C4-2B (cell line): Measurements from ENCODE around the gene RC3H2.

Experiments used
- ZFX ChIP-seq: fragments of 450-650 bp; IDR thresholded peaks from 2 replicates; pipeline ENCODE4 v1.6.1; 2017
- TF ChIP-seq, protein P1 (sequence below): fragments of 450-650 bp; conservative IDR thresholded peaks from 2 replicates; pipeline ENCODE4 v1.5.1; 2017; ENCODE audit warnings: mild to moderate bottlenecking

DNA sequence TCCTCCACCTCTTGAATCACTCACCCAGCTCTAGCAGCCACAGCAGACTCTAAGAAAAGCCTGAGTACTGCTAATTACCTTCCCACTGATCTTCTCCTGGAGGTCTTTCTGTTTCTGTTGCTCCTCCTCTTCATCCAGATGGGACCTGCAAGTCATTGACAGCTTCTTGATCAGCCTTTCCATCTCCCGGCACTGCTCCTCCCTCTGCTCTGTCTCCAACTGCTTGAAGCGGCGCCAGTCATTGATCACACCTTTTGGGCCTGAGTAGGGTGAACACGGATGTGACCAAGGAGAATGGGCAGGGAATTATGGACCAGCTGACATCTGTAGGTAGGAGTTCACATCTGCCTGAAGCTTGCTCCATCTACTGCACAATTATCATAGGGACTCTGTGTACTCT lies 82.2 kb downstream of the RC3H2 start:
- TF ChIP-seq, protein P1, sequence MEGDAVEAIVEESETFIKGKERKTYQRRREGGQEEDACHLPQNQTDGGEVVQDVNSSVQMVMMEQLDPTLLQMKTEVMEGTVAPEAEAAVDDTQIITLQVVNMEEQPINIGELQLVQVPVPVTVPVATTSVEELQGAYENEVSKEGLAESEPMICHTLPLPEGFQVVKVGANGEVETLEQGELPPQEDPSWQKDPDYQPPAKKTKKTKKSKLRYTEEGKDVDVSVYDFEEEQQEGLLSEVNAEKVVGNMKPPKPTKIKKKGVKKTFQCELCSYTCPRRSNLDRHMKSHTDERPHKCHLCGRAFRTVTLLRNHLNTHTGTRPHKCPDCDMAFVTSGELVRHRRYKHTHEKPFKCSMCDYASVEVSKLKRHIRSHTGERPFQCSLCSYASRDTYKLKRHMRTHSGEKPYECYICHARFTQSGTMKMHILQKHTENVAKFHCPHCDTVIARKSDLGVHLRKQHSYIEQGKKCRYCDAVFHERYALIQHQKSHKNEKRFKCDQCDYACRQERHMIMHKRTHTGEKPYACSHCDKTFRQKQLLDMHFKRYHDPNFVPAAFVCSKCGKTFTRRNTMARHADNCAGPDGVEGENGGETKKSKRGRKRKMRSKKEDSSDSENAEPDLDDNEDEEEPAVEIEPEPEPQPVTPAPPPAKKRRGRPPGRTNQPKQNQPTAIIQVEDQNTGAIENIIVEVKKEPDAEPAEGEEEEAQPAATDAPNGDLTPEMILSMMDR = no peak
- TF ChIP-seq ZFX = no peak
